ENCODE measurements around the gene RASEF.
"Not testable (repeated sequence)": the region's sequence is repeated elsewhere in the genome, so short reads cannot be mapped to it uniquely, and the experiment has no call there.

RASEF gene

GRCh38 chr9:83062651-83063527 lies at the start of gene RASEF:
Gene RASEF (minus strand): TSS chr9:83063142. CDS start chr9:83062867, 275 bp downstream.
- no peak for DNase-seq (ENCODE audit: low read depth in 2 of 2)

GRCh38 chr9:83111169-83111568 lies 48.2 kb upstream of the RASEF start:
- DNase-seq (ENCODE audit: low read depth in 2 of 2), result no peak

- DNase-seq (ENCODE audit: low read depth in 2 of 2), result no peak
Measured at GRCh38 chr9:83109296-83109695, 46.4 kb upstream of the RASEF start.

- DNase-seq (ENCODE audit: low read depth in 2 of 2), result no peak
Measured at GRCh38 chr9:83108208-83108607, 45.3 kb upstream of the RASEF start.

- no peak for DNase-seq (ENCODE audit: low read depth in 2 of 2)
Measured at GRCh38 chr9:83106772-83107171, 43.8 kb upstream of the RASEF start.

- DNase-seq (ENCODE audit: low read depth in 2 of 2), result no peak
Measured at GRCh38 chr9:83106263-83106662, 43.3 kb upstream of the RASEF start.

- no peak for DNase-seq (ENCODE audit: low read depth in 2 of 2)
Measured at GRCh38 chr9:83097633-83098032, 34.7 kb upstream of the RASEF start.

- DNase-seq (ENCODE audit: low read depth in 2 of 2), result not testable (repeated sequence)
Measured at GRCh38 chr9:83093311-83093710, 30.4 kb upstream of the RASEF start.

GRCh38 chr9:83081846-83082245 lies 18.9 kb upstream of the RASEF start:
- DNase-seq (ENCODE audit: low read depth in 2 of 2), result no peak

- DNase-seq (ENCODE audit: low read depth in 2 of 2), result no peak
Measured at GRCh38 chr9:83081010-83081409, 18.1 kb upstream of the RASEF start.

GRCh38 chr9:83075932-83076331 lies 13.0 kb upstream of the RASEF start:
- DNase-seq (ENCODE audit: low read depth in 2 of 2), result not testable (repeated sequence)

- DNase-seq (ENCODE audit: low read depth in 2 of 2), result not testable (repeated sequence)
Measured at GRCh38 chr9:83072498-83072897, 9.6 kb upstream of the RASEF start.

- no peak for DNase-seq (ENCODE audit: low read depth in 2 of 2)
Measured at GRCh38 chr9:83071626-83072025, 8.7 kb upstream of the RASEF start.

GRCh38 chr9:83070261-83070660 lies 7.3 kb upstream of the RASEF start:
- DNase-seq (ENCODE audit: low read depth in 2 of 2), result no peak

GRCh38 chr9:83069651-83070050 lies 6.7 kb upstream of the RASEF start:
- no peak for DNase-seq (ENCODE audit: low read depth in 2 of 2)

GRCh38 chr9:83068414-83068813 lies 5.5 kb upstream of the RASEF start:
- DNase-seq (ENCODE audit: low read depth in 2 of 2), result no peak

- no peak for DNase-seq (ENCODE audit: low read depth in 2 of 2)
Measured at GRCh38 chr9:83067579-83067978, 4.6 kb upstream of the RASEF start.

GRCh38 chr9:83066771-83067170 lies 3.8 kb upstream of the RASEF start:
- DNase-seq (ENCODE audit: low read depth in 2 of 2), result no peak

- no peak for DNase-seq (ENCODE audit: low read depth in 2 of 2)
Measured at GRCh38 chr9:83065233-83065632, 2.3 kb upstream of the RASEF start.

GRCh38 chr9:83061990-83062650 lies 822 bp downstream of the RASEF start:
- DNase-seq (ENCODE audit: low read depth in 2 of 2), result no peak

- DNase-seq (ENCODE audit: low read depth in 2 of 2), result no peak
Measured at GRCh38 chr9:83061036-83061435, 1.9 kb downstream of the RASEF start.

- DNase-seq (ENCODE audit: low read depth in 2 of 2), result no peak
Measured at GRCh38 chr9:83060556-83060955, 2.4 kb downstream of the RASEF start.

GRCh38 chr9:83059417-83059816 lies 3.5 kb downstream of the RASEF start:
- no peak for DNase-seq (ENCODE audit: low read depth in 2 of 2)

All from stimulated activated CD8-positive, alpha-beta memory T cell treated with anti-CD3 and anti-CD28 coated beads, Interleukin-15, amount 100 ng/mL, for 48 hours (primary cell).